ENCODE measurements around the gene MFSD6.
"Not testable (repeated sequence)": the region's sequence is repeated elsewhere in the genome, so short reads cannot be mapped to it uniquely, and the experiment has no call there.

The MFSD6 gene

DNA sequence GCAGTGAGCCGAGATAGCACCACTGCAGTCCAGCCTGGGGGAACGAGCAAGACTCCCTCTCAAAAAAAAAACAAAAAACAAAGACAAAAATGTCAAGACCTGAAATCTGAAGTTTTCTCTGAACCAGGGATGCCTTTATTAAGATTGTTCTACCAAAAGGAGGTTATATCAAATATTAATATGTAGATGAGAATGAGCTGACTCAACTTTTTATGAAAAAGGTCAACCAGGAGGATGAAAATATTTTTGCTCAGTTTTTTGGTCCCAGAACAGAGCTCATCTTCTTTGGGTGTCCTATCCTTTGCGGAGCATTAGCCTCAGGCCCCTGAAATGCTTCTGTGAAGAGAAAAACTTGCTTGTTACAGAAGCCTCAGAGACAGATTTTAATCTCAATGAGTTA lies 82.3 kb downstream of the MFSD6 start:
- no peak for DNase-seq (ENCODE audit: insufficient read length, low spot score)
- no peak for FAIRE-seq

DNA sequence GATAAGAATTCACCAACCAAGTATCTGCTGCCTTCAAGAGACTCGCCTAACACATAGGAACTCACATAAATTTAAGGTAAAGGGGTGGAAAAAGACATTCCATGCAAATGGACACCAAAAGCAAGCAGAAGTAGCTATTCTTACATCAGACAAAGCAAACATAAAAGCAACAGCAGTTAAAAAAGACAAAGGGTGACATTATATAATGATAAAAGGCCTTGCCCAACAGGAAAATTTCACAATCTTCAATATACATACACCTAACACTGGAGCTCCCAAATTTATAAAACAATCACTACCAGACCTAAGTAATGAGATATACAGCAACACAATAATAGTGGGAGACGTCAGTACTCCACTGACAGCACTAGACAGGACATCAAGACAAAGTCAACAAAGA lies 84.9 kb downstream of the MFSD6 start:
- no peak for DNase-seq (ENCODE audit: insufficient read length, low spot score)
- no peak for FAIRE-seq

DNA sequence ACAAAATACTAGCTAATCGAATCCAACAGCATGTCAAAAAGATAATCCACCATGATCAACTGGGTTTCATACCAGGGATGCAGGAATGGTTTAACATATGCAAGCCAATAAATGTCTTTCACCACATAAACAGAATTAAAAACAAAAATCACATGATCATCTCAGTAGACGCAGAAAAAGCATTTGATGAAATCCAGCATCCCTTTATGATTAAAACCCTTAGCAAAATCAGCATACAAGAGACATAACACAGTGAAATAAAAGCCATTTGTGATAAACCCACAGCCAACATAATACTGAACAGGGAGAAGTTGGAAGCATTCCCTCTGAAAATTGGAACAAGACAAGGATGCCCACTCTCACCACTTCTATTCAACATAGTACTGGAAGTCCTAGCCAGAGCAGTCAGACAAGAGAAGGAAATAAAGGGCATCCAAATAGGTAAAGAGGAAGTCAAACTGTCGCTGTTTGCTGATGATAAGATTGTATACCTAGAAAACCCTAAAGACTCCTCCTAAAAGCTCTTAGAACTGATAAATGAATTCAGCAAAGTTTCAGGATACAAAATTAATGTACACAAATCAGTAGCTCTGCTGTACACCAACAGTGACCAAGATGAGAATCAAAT lies 86.6 kb downstream of the MFSD6 start:
- not testable (repeated sequence) for FAIRE-seq; DNase-seq (ENCODE audit: insufficient read length, low spot score)

DNA sequence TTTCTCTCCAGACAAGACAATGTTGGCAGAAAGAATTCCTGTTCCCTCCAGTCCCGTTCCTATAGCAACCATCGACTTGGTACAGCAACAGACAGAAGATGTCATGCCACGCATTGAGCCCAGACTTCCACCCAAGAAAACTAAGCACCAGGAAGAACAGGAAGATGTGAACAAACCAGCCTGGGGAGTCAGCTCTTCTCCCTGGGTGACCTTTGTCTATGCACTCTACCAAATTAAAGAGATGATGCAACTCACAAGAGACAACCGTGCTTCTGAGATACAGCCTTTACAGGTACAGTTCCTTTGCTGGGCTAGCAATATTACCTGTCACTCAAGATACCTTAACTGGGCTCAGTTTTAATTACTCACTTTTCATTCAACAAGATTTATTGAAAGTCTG lies 89.3 kb downstream of the MFSD6 start:
- no peak for FAIRE-seq
- DNase-seq (ENCODE audit: insufficient read length, low spot score): no peak

DNA sequence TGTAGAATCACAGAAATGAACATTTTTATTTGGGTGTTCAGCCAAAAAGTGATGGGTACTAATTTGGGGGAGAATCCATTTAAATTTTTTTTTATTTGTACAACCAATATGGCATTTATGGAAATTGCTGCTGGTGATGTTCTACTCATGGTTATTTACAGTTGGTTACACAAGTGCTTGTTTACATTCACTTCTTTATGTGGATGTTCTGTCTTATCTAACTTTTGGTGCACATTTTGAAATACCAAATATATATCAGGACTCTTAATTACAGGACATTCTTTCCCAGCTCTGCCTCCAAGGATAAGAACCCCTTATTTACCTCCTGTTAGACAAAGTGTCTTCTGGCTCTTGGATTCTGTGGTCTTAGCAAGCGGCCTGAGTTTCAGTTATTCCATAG lies 91.1 kb downstream of the MFSD6 start:
- DNase-seq (ENCODE audit: insufficient read length, low spot score): no peak
- no peak for FAIRE-seq

DNA sequence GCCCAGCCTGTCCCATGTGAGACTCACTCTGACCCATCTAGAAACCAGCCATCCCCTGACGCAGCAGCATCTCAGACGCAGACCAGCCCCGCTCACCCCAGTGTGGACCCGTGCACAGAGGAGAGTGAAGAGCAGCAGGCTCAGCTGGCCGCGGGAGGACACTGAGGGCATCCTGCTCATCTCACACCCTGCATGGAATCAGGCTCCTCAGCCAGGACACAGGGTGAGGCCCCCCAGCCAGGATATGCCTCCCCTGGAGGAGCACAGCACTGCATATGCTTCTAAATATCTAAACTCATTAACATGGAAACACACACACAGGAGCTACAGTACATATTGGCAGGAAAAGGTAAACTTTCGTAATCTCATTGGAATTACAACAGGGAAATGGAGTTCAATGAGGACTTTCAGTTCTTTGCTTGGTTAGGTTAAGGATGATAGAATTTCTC lies 91.9 kb downstream of the MFSD6 start:
- no peak for FAIRE-seq
- DNase-seq (ENCODE audit: insufficient read length, low spot score): no peak

DNA sequence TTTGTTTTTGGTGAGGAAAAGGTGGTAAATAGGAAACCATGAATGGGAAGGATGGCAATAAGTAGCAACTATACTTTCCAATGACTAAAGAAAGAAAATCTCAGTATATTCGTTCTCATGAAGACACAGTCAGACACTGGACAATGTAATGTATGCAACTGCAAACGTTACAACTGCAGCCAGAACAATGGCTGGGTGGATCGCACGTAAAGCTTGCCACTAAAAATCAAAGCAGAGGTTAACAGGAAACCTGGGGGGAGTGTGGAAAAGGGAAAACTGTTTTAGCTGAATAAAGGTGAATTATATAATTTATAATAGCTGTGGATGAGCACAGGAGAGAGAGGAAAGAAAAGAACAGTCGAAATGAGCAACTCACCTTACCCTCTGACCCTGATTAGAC lies 93.1 kb downstream of the MFSD6 start:
- FAIRE-seq: no peak

DNA sequence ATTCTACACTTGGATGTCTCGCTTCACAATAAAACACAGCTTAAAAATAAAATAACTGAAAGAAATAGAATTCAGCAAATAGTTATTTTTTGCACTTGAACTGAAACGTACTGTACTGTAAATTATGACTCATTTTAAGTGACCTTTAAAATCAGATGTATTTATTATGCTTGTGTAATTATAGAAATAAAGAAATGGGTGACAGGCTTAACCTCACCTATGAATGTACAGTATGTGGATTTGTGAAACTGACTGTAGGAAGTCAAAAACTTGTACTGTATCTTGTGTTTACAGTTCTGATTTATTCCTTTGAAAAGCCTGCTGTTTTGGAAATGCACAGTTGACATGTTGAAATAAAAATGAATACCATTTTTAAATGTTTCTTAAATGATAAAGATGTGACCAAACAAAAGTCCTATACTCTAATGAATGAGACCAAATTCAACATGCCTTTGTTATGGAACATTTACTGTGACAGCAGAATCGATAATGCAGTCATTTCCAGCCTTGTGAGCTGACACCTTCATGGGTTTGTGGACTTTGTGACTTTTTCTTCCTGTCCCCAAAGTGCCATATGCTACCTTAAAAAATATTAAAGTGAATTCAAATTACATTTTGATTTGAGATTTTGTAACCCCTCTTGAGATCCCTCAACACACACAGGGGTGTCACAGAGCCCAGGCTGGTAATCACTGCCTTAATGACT lies 93.7 kb downstream of the MFSD6 start:
- no peak for FAIRE-seq
- no peak for DNase-seq (ENCODE audit: insufficient read length, low spot score)

More for the DNA sequence above, 93.1 kb downstream of the MFSD6 start:
- DNase-seq (ENCODE audit: insufficient read length, low spot score): no peak

DNA sequence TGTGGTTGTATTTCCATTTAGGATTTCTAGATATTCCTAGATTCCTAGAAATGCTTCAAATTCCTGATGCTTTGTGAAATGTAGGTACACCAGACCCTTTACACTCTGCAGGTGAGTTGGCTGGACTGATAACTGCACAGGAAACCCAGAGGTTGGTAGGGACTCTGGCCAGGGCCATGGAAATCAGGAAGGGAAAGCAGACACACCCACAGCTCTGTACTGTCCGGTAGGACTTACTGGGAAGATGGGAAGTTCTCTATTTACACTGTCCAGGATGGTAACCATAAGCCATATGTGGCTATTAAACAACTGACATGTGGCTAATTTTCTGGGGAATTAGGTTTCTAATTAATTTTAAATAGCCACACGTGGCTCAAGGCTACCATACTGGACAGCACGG lies 94.9 kb downstream of the MFSD6 start:
- DNase-seq (ENCODE audit: insufficient read length, low spot score): no peak
- no peak for FAIRE-seq

DNA sequence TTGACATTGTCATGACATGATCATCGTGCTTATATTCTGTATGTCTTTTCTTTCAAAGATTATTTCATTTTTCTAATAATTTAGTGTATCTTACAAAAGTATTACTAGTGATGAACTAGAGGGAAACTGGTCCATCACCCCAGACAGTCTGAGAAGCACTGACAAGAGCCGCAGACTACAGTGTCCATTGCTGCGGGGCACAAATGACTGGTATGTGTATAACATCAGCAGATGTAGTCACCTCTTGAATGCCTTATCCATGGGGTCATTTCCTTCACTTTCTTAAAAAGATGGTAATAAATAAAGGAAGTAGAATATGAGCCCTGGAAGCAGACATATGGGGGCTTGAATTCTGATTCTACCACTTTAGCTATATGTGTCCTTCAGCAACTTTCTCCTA lies 96.8 kb downstream of the MFSD6 start:
- FAIRE-seq: no peak
- no peak for DNase-seq (ENCODE audit: insufficient read length, low spot score)

DNA sequence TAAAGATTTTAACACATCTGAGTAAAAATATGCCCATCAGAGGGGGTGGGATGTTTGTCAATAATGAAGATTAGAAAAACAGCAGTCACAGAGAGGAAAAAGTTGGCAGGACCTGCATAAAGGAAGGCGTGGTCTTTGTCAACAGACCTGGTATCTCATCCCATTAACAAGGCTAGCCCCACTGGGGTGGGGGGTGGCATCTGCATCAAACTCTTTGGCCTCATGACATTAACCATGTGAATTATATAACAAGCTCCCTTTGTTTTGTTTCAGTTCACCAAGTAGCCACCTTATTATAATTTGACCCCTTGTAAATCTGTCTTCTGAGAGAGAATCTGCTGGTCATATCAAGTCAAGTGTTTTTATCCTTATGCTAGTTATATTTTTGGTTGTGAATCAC lies 97.5 kb downstream of the MFSD6 start:
- DNase-seq (ENCODE audit: insufficient read length, low spot score) (no peak), FAIRE-seq (no peak)

DNA sequence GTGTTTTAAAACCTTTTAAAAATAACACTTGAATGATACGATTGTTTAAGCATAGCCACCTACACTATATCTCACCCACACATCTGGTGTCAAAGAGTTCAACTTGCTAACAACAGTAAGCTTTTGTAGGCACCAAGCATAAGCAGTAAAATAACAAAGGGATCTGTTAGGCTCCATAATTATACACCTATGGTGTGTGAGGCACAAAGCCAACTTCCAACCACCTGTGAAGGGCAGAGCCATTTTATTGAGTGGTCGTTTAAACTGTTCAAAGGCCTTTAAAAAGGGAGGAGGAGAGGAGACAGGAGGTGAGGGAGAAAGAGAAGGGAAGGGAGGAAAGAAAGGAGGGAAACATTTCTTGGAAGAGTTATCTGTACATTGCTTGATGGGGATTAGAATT lies 98.5 kb downstream of the MFSD6 start:
- DNase-seq (ENCODE audit: insufficient read length, low spot score): no peak
- no peak for FAIRE-seq

DNA sequence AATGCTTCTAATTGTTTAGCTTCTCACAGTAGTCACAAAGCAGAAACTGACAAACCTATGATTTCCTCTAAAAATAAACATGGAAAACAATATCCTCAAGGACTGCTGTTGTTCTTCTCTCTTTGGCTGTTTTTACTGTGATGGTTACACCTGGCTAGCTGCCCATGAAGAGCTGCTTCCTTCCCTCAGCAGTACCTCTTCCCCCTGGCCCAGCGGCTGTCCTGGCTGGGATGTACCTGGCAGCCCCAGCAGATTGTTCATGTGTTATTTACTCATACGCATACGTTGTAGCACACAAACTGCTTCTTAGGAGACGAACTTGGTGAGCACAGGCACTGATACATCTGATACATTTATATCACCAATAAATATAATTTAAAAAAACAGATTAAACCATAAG lies 99.0 kb downstream of the MFSD6 start:
- FAIRE-seq: peak; percentile 66

DNA sequence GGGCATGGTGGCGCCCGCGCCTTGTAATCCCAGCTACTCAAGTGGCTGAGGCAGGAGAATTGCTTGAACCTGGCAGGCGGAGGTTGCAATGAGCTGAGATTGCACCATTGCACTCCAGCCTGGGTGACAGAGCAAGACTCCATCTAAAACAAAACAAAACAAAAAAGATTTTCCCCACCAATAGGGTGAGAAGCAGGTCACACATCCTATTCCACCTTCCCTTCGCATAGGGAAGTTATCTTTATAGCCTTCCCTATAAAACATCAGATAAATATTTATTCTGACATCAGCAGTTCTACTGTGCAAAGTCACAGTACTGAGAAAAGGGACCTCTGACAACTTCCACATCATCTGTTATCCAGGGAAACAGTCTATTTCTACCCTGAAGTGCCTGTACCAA lies 101.7 kb downstream of the MFSD6 start:
- not testable (repeated sequence) for FAIRE-seq

More for the DNA sequence above, 99.0 kb downstream of the MFSD6 start:
- DNase-seq (ENCODE audit: insufficient read length, low spot score): no peak

DNA sequence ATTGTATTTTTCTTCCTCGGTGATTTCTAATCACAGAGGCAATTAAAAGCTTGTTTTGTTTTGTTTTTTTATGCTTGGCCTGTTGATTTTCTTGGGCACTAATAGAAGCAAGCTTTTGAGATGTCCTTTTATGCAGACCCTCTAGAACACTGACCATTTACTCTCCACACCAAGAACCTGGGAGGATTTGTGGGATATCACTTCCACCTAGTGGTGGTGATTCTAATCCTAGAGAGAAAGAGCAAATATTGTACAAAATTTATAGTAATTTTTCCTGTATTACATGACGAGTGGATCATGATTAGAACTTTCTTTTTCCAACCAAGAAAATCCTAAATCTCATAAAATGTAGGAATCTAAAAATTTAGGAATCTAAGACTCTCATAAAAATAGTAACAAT lies 102.9 kb downstream of the MFSD6 start:
- FAIRE-seq (no peak), DNase-seq (ENCODE audit: insufficient read length, low spot score) (peak; percentile 42)

More for the DNA sequence above, 101.7 kb downstream of the MFSD6 start:
- not testable (repeated sequence) for DNase-seq (ENCODE audit: insufficient read length, low spot score)

DNA sequence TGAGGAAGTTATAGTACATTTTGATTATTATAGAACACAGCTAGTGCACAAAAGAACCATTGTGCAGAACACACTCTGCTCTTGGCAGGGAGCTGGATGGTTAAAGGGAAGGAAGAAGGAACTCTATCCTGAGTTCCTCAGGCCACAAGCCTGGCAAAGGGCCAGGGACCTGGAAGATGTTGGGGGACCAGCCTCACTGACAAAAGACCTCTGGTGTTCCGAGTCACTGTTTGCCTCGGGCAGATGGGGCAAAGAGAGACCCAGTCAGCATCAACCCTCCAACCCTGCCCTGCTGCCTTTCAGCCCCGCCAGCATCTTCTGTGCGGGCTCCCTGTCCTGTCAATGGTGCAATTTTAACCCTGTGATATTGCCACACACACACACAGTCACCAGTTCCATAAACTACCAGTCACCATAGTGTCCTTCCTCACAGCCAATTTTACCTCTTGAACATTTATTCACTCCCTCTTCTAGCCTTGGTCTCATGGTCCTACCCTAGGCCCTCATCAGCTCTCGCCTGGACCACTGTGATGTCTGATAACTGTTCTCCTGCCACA lies 104.5 kb downstream of the MFSD6 start:
- FAIRE-seq (peak; percentile 51), DNase-seq (ENCODE audit: insufficient read length, low spot score) (no peak)

DNA sequence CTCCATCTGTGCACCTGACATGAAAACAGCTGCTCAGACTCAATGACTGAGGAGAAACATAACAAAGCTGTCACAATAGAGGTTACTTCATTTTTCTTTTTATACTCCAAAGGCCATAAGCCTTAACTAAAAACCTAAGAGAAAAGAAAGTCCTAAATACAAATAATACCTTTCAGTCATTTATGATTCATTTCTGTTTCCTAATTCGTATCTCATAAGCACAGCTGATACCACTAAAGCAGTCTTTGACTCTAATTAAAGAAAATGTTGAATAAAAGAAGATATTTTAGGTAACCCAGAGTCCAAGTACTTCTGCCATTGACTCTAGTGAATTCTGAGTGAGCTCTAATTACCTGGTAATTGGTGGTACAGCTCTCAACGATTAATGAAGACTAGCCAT lies 105.7 kb downstream of the MFSD6 start:
- FAIRE-seq: no peak
- no peak for DNase-seq (ENCODE audit: insufficient read length, low spot score)

DNA sequence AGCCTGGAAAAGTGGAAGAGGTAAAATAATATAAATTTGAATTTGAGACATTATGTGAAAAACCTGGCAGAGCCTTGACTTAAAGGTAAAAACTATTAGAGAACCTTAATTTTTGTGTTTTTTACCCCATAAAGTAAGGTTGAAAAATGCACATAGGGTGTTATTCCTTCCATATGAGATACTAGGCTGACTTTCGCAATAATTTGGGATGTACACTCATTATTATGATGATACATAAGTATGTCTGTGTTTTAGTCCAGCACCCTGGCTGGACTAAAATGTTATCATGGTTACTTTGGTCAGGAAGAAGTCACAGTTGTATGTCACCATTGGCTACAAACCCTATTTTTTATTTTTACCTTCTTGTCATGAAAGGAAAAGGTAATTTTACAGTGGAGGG lies 106.5 kb downstream of the MFSD6 start:
- DNase-seq (ENCODE audit: insufficient read length, low spot score): no peak

DNA sequence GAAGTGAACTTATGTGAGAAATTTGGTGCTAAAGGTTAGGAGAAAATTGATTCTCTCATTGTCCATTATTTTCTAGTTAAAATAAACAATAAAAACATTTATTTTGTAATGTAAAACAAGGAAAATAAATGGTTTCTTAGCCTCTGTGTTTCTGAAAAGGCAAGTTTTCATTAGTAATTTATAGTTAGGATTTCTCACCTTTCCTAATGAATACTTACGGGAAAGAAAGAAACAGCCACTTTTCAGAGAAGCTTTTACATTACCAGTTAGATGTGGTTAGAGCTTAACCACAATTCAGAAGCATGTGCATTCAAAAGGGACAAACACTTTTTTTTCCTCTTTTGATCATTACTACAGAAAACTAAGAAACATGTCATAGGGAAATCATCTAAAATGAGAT lies 107.5 kb downstream of the MFSD6 start:
- no peak for DNase-seq (ENCODE audit: insufficient read length, low spot score)
- no peak for FAIRE-seq

More for the DNA sequence above, 106.5 kb downstream of the MFSD6 start:
- no peak for FAIRE-seq

DNA sequence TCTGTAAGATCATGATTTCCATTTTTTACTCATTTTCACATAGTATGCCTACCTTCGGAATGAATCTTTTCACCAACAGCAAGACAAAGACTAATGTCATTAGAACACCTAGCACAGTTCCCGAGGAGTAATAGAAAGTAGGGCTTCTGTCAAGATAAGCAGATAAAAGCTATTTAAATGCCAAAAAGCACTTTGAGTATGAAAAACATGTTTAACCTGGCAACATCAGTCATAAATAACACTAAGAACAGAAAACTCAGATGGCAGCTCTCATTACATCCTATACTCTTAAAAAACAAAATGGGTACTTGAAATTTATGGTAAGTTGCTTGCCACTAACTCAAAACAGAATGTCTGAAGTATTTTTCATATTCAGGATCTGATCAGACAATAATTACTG lies 109.3 kb downstream of the MFSD6 start:
- DNase-seq (ENCODE audit: insufficient read length, low spot score) (no peak), FAIRE-seq (no peak)

DNA sequence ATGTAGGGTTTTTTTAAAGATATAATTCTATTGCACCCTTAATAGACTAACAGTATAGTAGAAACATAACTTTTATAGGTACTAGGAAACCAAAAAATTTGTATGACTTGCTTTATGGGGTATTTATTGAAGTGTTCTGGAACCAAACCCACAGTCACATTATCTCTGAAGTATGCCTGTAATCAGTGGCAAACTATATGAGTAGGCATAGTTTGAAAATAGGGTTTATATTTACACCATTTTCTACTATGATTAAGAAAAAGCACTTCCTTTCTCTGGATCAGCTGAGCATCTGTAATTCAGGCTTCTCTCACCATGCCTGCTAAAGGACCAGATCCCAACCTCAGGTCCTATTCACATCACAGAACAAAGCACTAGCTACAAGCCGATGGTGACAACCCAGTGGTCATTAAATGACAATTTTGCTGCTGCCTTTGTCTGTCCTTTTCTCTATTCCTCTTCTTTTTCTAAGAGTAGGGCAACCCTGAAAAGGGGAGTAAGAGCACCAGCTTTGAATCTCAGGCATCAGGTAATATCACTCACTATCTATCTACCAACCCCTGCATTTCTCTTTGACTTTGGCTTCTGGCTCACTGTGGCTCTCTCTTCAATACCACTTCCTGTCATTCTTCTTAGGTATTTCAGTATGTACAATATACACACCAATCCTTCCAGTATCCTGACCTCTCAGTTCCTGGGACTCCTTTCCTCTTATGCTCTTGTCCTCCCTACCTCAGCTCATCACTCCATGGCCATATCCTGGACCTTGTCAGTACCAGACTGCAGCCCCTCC lies 112.0 kb downstream of the MFSD6 start:
- DNase-seq (ENCODE audit: insufficient read length, low spot score) (no peak), FAIRE-seq (no peak)
